Measurements from ENCODE around the gene GALNT7. TPM values are rescaled to one million over a fixed set of nuclear protein-coding genes. Genes with fewer than 3 reads are reported as not detected.
A peak's percentile ranks its signal among the peaks of the same experiment; 100 is the strongest.

Gene GALNT7
- total RNA-seq, 1 donor from 2014 or later: 63.9 TPM

- no peak overlapping the region for H3K4me3 Mint-ChIP-seq
- H3K27ac Mint-ChIP-seq: peak overlapping the region; percentile 72
- no peak for DNase-seq (ENCODE audit: extremely low spot score, unreplicated experiment)
- TF ChIP-seq CTCF (conservative IDR thresholded peaks at IDR 0.05): no peak
- H3K36me3 Mint-ChIP-seq: peaks cover 19% of the 10 kb centered on the region
- H3K27me3 Mint-ChIP-seq: no peaks in the 10 kb centered on the region
- H3K4me1 Mint-ChIP-seq (ENCODE audit: unreplicated experiment): peaks cover 39% of the 10 kb centered on the region
- H3K9me3 Mint-ChIP-seq: peaks cover 4% of the 10 kb centered on the region
Observed at GRCh38 chr4:173211222-173211621, 42.6 kb downstream of the GALNT7 start.

- no peak for TF ChIP-seq CTCF (conservative IDR thresholded peaks at IDR 0.05)
- Mint-ChIP-seq H3K4me3 (peak overlapping the region; percentile 13), H3K27me3 (no peaks in the 10 kb centered on the region), H3K27ac (peak overlapping the region; percentile 72), H3K4me1 (ENCODE audit: unreplicated experiment) (peaks cover 39% of the 10 kb centered on the region), H3K9me3 (peaks cover 4% of the 10 kb centered on the region), H3K36me3 (peaks cover 16% of the 10 kb centered on the region)
- no peak for DNase-seq (ENCODE audit: extremely low spot score, unreplicated experiment)
Observed at GRCh38 chr4:173211838-173212237, 43.2 kb downstream of the GALNT7 start.

GRCh38 chr4:173212379-173212778 is 43.8 kb downstream of the GALNT7 start:
- DNase-seq (ENCODE audit: extremely low spot score, unreplicated experiment): no peak
- Mint-ChIP-seq H3K4me1 (ENCODE audit: unreplicated experiment) (peaks cover 39% of the 10 kb centered on the region), H3K9me3 (peaks cover 4% of the 10 kb centered on the region), H3K4me3 (no peak overlapping the region), H3K36me3 (peaks cover 19% of the 10 kb centered on the region), H3K27ac (no peak overlapping the region), H3K27me3 (no peaks in the 10 kb centered on the region)
- no peak for TF ChIP-seq CTCF (conservative IDR thresholded peaks at IDR 0.05)

GRCh38 chr4:173213296-173213695 is 44.7 kb downstream of the GALNT7 start:
- Mint-ChIP-seq H3K4me3 (no peak overlapping the region), H3K27ac (no peak overlapping the region), H3K27me3 (no peaks in the 10 kb centered on the region), H3K9me3 (peaks cover 4% of the 10 kb centered on the region), H3K4me1 (ENCODE audit: unreplicated experiment) (peaks cover 48% of the 10 kb centered on the region), H3K36me3 (peaks cover 19% of the 10 kb centered on the region)
- no peak for TF ChIP-seq CTCF (conservative IDR thresholded peaks at IDR 0.05)
- no peak for DNase-seq (ENCODE audit: extremely low spot score, unreplicated experiment)

GRCh38 chr4:173214231-173214630 is 45.6 kb downstream of the GALNT7 start:
- Mint-ChIP-seq H3K9me3 (peaks cover 1% of the 10 kb centered on the region), H3K27ac (no peak overlapping the region), H3K4me1 (ENCODE audit: unreplicated experiment) (peaks cover 51% of the 10 kb centered on the region), H3K27me3 (no peaks in the 10 kb centered on the region), H3K36me3 (peaks cover 20% of the 10 kb centered on the region), H3K4me3 (no peak overlapping the region)
- TF ChIP-seq CTCF (conservative IDR thresholded peaks at IDR 0.05): no peak
- no peak for DNase-seq (ENCODE audit: extremely low spot score, unreplicated experiment)

- no peak for DNase-seq (ENCODE audit: extremely low spot score, unreplicated experiment)
- H3K4me1 Mint-ChIP-seq (ENCODE audit: unreplicated experiment): peaks cover 49% of the 10 kb centered on the region
- H3K36me3 Mint-ChIP-seq: peaks cover 18% of the 10 kb centered on the region
- no peak overlapping the region for H3K27ac Mint-ChIP-seq
- H3K9me3 Mint-ChIP-seq: peaks cover 1% of the 10 kb centered on the region
- H3K4me3 Mint-ChIP-seq: no peak overlapping the region
- H3K27me3 Mint-ChIP-seq: no peaks in the 10 kb centered on the region
- TF ChIP-seq CTCF (conservative IDR thresholded peaks at IDR 0.05): no peak
Observed at GRCh38 chr4:173214661-173215060, 46.0 kb downstream of the GALNT7 start.

Data from type B pancreatic cell (in vitro differentiated cells).